Upper lobe of left lung (tissue), 4 donors: ENCODE data around the gene PDE7B.

Experiments
- POLR2A ChIP-seq, 4 donors: fragments of 450-650 bp; IDR thresholded peaks; one replicate each; pipeline ENCODE4 v1.5.1; 2016 to 2017; ENCODE audit warnings: antibody characterized with exemption in 4 of 4, mild to moderate bottlenecking in 2 of 4
- TF ChIP-seq, protein P1 (sequence below), 6 experiments: fragments of 450-650 bp in 4 of 6; fragments of 200-600 bp in 2 of 6; sonication (generic) in 2 of 6; IDR thresholded peaks; one replicate each; pipeline ENCODE4 v1.5.1; 2016 to 2019; ENCODE audit warnings: antibody characterized with exemption in 6 of 6

DNA sequence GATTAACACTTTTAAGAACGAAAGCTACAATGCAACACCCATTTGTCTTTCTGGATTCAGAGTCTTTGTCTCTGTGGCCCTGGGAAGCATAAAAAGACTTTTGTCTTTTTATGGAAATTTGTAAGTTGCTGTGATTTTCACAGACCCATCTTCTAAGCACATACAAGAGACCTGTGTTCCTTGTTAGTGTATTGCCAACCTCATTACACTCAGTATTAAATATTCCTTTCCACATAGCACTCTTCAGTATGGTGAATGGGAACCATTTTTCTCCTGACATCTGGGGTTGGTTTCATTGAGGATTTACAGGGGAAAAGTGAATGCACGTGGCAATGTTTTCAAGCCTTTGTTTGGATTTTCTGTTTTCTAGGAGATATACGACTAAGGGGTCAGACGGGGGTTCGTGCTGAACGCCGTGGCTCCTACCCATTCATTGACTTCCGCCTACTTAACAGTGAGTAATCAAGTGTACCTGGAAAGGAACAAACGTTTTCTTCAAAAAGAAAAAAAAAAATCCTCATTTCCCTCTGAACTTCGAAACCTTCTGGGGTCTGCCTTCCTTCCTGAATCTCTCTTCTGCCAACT, 257.0 kb downstream of the PDE7B start:
- TF ChIP-seq POLR2A (IDR thresholded peaks at IDR 0.05) = no peak
- TF ChIP-seq, protein P1, sequence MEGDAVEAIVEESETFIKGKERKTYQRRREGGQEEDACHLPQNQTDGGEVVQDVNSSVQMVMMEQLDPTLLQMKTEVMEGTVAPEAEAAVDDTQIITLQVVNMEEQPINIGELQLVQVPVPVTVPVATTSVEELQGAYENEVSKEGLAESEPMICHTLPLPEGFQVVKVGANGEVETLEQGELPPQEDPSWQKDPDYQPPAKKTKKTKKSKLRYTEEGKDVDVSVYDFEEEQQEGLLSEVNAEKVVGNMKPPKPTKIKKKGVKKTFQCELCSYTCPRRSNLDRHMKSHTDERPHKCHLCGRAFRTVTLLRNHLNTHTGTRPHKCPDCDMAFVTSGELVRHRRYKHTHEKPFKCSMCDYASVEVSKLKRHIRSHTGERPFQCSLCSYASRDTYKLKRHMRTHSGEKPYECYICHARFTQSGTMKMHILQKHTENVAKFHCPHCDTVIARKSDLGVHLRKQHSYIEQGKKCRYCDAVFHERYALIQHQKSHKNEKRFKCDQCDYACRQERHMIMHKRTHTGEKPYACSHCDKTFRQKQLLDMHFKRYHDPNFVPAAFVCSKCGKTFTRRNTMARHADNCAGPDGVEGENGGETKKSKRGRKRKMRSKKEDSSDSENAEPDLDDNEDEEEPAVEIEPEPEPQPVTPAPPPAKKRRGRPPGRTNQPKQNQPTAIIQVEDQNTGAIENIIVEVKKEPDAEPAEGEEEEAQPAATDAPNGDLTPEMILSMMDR (IDR thresholded peaks at IDR 0.05) = no peak
